Measurements from ENCODE around the gene ATP6V0C.

- TF ChIP-seq CHD1 (IDR thresholded peaks at IDR 0.05; ENCODE audit: low read depth, low read length) (no peak), SUZ12 (IDR thresholded peaks at IDR 0.05; ENCODE audit: low read length) (peak; percentile 30), YY1 (IDR thresholded peaks at IDR 0.05; ENCODE audit: low read depth, low read length) (no peak), GTF2F1 (IDR thresholded peaks at IDR 0.05; ENCODE audit: borderline replicate concordance, low read depth, low read length) (no peak), RAD21 (IDR thresholded peaks at IDR 0.05 in 1 of 2, conservative IDR thresholded peaks at IDR 0.05 in 1 of 2; ENCODE audit: low read depth in 2 of 2, low read length in 2 of 2) (no peak), CTBP2 (IDR thresholded peaks at IDR 0.05; ENCODE audit: borderline replicate concordance, insufficient read depth, insufficient read length, low read length) (no peak), ATF3 (IDR thresholded peaks at IDR 0.05; ENCODE audit: insufficient read depth, low read depth, low read length) (no peak)
- TF ChIP-seq, protein P1, sequence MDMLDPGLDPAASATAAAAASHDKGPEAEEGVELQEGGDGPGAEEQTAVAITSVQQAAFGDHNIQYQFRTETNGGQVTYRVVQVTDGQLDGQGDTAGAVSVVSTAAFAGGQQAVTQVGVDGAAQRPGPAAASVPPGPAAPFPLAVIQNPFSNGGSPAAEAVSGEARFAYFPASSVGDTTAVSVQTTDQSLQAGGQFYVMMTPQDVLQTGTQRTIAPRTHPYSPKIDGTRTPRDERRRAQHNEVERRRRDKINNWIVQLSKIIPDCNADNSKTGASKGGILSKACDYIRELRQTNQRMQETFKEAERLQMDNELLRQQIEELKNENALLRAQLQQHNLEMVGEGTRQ (IDR thresholded peaks at IDR 0.05; ENCODE audit: low read length) = no peak
- TF ChIP-seq, protein P2, sequence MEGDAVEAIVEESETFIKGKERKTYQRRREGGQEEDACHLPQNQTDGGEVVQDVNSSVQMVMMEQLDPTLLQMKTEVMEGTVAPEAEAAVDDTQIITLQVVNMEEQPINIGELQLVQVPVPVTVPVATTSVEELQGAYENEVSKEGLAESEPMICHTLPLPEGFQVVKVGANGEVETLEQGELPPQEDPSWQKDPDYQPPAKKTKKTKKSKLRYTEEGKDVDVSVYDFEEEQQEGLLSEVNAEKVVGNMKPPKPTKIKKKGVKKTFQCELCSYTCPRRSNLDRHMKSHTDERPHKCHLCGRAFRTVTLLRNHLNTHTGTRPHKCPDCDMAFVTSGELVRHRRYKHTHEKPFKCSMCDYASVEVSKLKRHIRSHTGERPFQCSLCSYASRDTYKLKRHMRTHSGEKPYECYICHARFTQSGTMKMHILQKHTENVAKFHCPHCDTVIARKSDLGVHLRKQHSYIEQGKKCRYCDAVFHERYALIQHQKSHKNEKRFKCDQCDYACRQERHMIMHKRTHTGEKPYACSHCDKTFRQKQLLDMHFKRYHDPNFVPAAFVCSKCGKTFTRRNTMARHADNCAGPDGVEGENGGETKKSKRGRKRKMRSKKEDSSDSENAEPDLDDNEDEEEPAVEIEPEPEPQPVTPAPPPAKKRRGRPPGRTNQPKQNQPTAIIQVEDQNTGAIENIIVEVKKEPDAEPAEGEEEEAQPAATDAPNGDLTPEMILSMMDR (IDR thresholded peaks at IDR 0.05; ENCODE audit: control extremely low read depth in 1 of 3, insufficient read depth in 1 of 3, low read depth in 1 of 3, low read length in 3 of 3) = no peak
- TF ChIP-seq, protein P3, sequence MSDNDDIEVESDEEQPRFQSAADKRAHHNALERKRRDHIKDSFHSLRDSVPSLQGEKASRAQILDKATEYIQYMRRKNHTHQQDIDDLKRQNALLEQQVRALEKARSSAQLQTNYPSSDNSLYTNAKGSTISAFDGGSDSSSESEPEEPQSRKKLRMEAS (IDR thresholded peaks at IDR 0.05) = peak; percentile 96
Measured at GRCh38 chr16:2471653-2472487, 41.9 kb upstream of the ATP6V0C start.

All from H1 (cell line).